Right renal cortex interstitium (tissue), 3 donors: ENCODE results near the gene BNIP5. TPM values are rescaled to one million over a fixed set of nuclear protein-coding genes. Genes with fewer than 3 reads are reported as not detected.

Source experiments
- DNase-seq, 3 donors: peaks; one replicate each; pipeline ENCODE4 v3.0.0-alpha.2; 2013; ENCODE audit warnings: low read depth in 3 of 3, low spot score in 2 of 3
- polyA plus RNA-seq, 3 donors: library from polyadenylated mRNA; unstranded; fragments of 120-200 nt; gene quantifications; one replicate each; pipeline ENCODE4 v1.2.1, GENCODE V29; 2013; ENCODE audit not compliant: insufficient read length in 3 of 3

The BNIP5 gene
- polyA plus RNA-seq, 3 donors: 0.19 to 0.35 (median 0.20) TPM

DNA sequence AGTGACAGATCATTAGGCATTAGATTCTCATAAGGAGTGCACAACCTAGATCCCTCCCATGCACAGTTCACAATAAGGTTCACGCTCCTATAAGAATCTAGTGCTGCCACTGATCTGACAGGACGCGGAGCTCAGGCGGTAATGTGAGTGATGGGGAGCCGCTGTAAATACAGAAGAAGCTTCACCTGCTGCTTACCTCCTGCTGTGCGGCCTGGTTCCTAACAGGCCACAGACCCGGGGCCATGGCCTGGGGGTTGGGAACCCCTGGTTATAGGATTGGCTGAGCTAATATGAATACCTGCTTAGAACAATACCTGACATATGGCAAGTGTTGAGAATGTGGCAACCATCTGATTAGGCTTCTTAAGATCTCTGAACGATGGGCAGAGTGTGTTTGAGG is 64.5 kb downstream of the BNIP5 start:
- DNase-seq: no peak

DNA sequence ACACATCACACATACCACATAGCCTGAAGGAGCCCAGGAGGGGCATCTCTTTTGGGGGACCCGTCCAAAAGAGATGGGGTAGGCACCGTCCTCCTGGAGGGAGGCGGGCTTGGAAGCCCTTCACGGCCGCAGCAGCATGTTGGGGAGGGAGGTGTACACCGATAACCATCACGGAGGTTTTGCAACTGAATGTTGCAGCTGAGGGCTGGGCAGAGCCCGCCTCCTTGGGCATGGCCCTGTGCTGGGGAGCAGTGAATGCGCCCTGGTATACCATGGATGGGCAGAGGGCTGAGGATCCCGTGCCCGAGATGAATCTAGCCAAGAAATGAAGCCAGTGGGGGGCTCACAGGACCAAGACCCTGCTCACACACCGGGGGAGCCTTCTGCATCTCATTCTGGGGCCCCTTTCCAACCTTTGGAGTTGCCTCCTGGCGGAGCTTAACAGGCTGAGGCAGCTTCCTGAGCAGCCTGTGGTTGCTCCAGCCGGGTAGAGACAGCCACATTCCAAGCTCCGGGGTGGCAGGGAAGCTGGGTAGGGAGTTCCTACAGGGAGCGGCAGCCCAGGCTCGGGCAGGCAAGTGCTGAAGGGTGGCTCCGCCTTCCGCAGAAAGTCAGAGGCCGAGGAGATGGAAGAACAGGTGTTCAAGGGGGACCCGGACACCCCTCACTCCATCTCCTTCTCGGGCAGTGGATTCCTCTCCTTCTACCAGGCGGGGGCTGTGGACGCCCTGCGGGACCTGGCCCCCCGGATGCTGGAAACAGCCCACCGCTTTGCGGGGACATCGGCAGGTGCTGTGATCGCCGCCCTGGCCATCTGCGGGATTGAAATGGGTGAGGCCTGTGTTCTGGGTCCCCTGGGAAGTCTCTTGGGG is 66.6 kb downstream of the BNIP5 start, which contains the start of gene PNPLA1:
Gene PNPLA1, plus strand, starts transcription at position 227 of the 872 bp plus-strand sequence. Its CDS starts 400 bp downstream, at position 627.
- DNase-seq: no peak

DNA sequence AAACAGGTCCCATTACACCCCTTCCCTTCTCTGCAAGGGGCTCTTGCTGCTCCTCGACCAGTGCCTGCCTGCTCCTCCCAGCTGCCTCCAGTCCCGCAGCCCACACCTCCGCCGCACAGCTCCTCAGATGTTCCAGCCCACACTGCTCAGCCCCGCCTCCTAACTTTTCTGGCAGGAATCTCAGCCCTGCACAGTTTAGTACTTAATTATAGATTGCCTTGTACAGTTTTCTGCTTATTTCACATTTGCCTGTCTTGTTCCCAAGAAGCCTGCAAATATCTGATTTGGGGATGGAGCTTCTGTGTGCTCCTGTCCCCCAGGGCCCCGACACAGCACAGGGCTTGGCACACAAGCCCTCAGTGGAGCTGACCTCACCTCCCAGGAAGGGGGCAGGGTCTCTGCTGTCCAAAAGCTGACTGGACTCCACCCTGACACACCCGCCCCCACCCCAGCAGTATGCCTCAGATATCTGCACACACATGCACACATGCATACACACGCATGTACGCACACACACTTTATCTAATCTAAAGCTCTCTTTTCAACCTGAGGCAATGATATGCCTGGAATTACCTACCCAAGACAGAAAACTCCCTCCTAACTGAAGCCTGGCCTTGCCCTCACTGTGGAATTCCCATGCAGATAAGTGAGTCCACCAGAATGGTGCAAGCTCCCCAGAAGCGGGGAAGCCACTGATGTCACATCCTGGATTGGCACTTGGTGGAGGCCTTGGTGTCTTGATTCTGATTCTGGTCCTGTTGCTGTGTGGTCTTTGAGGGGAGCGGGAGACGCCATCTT is 68.0 kb downstream of the BNIP5 start:
- no peak for DNase-seq

DNA sequence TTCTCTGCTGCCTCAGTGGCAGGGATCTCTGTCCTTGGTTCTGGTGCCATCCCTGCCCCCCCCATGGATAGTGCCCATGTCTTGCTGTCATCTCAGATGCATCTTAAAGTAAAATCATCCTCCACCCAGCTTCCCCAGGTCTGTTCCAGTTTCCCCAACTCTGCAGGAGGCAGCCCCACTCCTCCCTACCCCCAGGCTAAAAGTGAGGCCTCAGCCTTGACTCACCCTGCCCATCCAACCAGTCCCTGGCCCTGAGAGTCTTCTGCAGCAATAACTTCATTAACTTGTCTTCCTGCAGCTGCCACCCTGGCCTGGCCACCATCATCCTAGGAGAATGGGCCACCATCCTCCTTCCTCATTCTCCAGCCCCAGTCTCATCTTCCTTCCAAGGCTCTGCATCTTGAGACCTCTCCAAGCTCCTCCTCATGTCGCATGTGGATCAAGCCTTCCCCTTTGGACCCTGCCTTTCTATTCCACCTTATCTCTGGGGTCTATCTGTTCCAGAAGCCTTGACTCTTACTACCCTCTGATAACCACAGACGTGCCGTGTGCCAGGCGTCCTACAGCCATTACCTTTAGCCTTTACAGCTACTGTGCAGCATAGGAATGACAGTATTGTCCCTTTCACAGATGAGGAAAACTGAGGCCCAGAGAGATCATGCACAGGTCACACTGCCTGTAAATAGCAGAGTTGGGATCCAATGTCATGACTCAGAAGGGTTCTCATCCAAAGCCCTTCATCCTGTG is 68.8 kb downstream of the BNIP5 start:
- no peak for DNase-seq

DNA sequence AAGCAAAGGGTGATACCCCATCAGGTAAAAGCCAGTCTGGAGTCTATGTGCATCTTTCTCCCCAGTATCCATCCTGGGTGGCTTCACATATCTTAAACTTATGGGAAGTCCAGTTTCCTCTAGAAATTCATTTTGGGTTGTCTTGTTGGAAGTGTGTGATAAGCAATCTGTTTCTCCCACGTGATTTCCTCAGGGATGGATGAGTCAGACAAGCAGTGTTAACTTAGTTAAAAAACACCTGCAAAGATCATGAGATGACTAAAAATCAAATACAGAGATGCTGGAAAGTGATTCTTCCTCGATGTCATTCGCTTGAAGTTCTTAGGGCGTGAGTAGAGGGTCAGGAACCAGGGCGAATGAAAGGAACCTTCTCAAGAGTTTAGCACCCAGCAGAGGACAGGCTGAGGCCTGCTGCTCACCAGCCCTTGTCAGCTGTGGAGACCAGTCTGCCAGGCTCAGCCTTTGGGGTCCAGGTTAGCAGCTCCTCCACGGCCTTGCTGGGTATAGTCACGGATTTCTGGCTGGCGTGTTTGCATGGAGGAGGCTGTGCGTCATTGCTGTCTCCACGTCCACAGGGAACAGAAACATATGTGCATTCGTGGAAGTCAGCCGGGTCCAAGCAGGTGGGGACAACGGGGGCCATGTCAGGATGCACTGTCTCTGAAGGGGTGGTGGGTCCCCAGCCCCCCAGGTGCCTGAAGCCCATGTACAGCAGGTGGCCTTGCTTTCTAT is 69.6 kb downstream of the BNIP5 start:
- DNase-seq: no peak

Other genes starting within 250 kb of the BNIP5 start
- 10 to 100 TPM; 18.7 to 23.2 (median 20.0) TPM for gene MAPK13, start 206.4 kb downstream of the BNIP5 start, polyA plus RNA-seq
- gene BRPF3, start 140.1 kb downstream of the BNIP5 start, polyA plus RNA-seq: 10 to 100 TPM; 42.9 to 45.1 (median 43.8) TPM
- 1 to 10 TPM; 2.1 to 3.1 (median 3.0) TPM for gene PNPLA1, start 66.8 kb downstream of the BNIP5 start, polyA plus RNA-seq
- under 1 TPM in 2 of 3 donors, not detected in 1; 0.08 to 0.11 TPM for gene ETV7, start 50.8 kb upstream of the BNIP5 start, polyA plus RNA-seq
- under 1 TPM in 1 of 3 donors, not detected in 2; 0.10 TPM for gene PXT1, start 106.0 kb upstream of the BNIP5 start, polyA plus RNA-seq
- 10 to 100 TPM; 51.1 to 53.0 (median 52.0) TPM for gene KCTD20, start 106.1 kb upstream of the BNIP5 start, polyA plus RNA-seq
- 10 to 100 TPM; 47.4 to 54.7 (median 48.5) TPM for gene STK38, start 210.6 kb upstream of the BNIP5 start, polyA plus RNA-seq